RKO (cell line): ENCODE measurements around the gene OR52B6.
"Not testable (repeated sequence)": the region's sequence is repeated elsewhere in the genome, so short reads cannot be mapped to it uniquely, and the experiment has no call there.

Experiments used
- DNase-seq: peaks from one replicate; pipeline ENCODE4 v3.0.0-alpha.2; 2016; ENCODE audit warnings: low spot score

OR52B6 gene

DNA sequence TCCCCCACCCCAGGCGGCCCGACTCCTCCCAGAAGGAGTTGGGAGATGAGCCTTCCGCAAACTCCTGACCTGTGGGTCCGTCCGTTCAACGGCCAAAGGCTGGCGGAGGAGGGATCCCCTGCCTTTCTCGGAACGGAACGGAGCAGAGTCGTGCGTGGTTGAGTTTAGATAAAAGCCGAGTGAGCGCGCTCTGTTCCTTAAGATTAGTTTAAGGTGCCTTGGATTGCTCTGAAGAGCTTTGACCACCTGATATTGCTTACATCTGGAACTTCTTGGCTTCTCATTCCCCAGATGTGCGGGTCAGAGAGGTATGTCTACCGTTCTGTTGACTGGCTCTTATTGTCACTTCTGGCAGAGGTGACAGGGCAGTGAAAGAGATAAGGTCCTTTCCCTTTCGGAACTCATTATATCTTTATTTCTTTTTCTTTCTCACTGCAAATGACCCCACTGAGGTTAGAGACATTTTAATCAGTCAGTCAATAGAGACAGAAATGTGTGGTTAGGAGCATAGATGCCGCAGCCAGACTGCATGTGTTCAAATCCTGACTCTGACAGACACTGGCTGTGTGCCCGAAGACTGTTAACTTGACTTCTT lies 16.0 kb downstream of the OR52B6 start, which contains the start of gene TRIM6:
Gene TRIM6 (plus strand): TSS at position 31 of the 595 bp plus-strand sequence. CDS start 261 bp downstream, at position 292.
- DNase-seq: no peak

DNA sequence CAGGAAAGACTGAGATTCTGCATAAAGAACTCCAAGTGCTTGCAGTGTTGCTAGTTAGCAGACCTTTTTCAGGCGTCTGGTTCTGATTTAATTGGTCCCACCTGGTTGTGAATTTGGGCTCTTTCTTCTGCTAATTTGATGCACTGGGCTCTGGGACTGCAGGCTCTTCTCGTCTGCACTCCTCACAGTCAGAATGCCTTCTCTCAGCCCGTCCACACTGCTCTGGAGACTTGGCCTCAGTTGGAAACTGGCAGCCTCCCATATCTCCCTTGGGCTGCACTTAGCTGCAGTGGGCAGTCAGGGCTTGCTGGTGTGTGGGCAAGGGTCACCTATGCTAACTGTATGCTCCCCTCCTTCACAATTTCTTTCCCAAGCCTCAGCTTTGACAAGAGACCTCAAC lies 17.3 kb downstream of the OR52B6 start:
- DNase-seq: no peak

DNA sequence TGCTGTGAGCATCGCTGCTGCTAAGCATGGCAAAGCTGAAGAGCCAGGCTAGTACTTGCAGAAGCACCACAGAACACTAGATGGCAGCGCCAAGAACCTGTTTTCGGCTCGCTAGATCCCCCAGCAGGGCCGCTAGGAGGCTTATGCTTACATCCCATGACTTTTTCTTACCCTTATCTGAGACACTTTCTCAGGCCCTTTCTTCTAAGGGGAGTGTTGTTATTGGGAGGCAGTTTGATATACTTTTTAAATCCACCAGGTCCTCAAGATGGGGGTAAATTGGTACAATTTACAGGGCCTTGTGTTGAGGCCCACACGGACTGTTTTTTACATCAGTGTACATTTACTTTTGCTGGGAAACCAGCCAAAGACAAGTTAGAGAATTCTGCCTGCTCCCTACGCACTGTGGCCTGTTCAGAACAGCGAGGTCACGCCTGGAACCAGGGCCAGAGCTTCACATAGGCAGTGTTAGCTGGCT lies 19.7 kb downstream of the OR52B6 start:
- DNase-seq: peak; percentile 87

DNA sequence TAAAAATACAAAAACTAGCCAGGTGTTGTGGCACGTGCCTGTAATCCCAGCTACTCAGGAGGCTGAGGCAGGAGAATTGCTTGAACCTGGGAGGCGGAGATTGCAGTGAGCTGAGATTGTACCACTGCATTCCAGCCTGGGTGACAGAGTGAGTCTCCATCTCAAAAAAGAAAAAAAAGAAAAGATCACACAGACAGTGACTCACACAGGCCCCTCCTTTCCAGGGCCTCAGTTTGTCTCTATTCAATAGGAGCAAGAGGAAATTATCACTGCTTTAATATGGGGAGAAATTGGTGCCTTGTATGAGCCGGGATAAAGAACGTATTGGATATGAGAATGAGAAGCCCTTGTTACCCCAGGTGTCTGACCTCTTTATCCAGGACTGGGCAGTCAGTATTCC lies 22.1 kb downstream of the OR52B6 start:
- DNase-seq: not testable (repeated sequence)

DNA sequence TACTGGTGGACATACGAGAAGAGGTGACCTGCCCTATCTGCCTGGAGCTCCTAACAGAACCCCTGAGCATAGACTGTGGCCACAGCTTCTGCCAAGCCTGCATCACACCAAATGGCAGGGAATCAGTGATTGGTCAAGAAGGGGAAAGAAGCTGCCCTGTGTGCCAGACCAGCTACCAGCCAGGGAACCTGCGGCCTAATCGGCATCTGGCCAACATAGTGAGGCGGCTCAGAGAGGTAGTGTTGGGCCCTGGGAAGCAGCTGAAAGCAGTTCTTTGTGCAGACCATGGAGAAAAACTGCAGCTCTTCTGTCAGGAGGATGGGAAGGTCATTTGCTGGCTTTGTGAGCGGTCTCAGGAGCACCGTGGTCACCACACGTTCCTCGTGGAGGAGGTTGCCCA lies 22.6 kb downstream of the OR52B6 start:
- no peak for DNase-seq

DNA sequence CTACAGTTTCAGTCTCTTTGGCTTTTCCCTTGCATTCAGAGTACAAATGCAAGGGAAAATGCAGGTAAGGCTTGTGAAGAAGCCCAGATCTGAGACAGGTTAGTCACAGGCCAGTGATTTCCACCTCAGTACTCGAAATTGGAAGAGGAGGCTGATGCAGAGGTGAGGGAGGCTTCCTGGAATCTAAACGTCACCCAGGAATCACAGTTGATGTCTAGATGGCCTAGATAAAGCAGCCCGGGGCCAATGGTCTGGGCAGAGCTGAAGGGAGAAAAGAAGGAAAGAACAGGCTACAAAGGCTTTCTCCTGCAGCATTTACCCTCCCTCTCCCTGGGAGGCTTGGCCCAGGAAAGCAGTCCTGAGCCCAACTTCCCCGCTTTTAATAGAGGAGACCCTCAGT lies 24.2 kb downstream of the OR52B6 start:
- no peak for DNase-seq

DNA sequence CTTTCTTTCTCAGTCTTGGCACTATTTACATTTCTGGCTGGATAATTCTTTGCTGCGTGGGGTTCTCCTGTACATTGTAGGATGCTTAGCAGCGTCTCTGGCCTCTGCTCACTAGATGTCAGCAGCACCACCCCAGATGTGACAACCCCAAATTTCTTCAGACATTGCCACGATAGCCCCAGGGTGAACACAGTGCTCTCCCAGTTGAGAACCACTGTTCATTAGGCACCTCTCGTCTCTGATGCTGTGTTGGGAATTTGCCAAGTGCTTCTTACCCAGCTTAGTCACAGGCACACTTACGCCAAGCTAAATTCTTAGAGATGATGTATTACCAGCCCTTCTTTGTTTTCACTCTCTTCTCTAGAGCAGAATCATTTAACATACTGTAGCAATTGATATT lies 25.2 kb downstream of the OR52B6 start:
- peak; percentile 29 for DNase-seq

DNA sequence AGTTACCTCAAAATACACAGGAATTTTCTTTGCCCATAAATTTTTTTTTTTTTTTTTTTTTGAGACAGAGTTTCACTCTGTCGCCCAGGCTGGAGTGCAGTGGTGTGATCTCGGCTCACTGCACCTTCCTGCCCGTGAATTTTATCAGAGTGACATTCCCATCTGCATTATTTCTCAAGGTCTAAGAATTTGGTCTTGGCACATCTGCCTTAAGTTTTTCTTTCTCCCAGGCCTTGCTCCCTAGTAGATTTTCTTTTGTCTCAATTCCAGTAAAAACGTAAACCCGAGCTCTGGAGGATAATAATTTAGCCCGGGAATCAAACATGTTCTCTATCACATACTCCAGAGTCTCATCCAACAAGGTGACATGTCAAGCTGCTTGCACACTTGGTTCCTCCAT lies 28.1 kb downstream of the OR52B6 start:
- no peak for DNase-seq

DNA sequence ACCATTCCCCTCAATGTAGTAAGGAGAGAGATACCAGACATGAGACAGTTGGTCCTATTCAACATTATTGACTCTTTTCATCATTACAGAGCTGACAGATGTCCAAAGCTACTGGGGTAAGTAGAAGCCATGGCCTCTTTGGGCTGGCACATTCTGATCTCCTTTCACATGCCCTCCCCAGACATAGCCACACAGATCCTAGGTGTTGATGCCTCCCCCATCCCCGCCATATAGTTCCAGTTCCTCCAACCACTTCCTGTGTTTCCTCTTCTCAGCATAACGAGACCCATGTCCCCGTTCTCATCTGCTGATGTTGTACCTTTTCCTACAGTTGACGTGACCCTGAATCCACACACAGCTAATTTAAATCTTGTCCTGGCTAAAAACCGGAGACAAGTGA lies 29.8 kb downstream of the OR52B6 start:
- no peak for DNase-seq

DNA sequence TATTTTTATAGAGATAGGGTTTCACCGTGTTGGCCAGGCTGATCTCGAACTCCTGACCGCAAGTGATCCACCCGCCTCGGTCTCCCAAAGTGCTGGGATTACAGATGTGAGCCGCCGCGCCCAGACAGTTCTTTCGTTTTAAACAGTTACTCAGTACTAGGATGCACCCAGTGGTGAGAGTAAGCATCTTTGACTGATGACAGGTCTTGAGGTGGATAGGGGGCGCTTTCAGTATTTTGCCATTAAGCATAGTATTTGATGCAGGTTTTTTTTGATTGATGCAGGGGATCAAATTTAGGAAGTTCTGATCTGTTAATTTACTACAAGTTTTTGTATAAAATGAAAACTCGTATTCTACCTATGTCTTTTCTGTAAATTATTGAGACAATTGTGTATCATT lies 30.9 kb downstream of the OR52B6 start:
- no peak for DNase-seq

DNA sequence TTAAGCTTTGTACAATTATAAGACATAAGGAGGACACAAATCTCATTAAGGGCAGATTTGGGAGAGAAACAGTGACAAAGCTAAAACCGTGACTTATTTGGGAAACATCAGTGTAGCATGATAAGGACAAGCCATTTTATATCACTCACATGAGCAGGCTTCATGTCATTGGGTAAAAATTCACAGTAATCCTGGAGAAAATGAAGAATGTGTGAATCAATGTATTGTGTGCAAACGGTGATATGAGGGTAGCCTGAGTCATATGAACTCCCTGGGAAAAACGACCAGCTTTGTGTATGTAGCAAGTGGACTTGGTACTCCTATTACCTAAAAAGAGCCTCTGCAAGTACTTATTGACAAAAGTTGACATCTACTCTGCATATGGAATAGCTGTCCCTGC lies 38.1 kb downstream of the OR52B6 start:
- DNase-seq: peak; percentile 59

DNA sequence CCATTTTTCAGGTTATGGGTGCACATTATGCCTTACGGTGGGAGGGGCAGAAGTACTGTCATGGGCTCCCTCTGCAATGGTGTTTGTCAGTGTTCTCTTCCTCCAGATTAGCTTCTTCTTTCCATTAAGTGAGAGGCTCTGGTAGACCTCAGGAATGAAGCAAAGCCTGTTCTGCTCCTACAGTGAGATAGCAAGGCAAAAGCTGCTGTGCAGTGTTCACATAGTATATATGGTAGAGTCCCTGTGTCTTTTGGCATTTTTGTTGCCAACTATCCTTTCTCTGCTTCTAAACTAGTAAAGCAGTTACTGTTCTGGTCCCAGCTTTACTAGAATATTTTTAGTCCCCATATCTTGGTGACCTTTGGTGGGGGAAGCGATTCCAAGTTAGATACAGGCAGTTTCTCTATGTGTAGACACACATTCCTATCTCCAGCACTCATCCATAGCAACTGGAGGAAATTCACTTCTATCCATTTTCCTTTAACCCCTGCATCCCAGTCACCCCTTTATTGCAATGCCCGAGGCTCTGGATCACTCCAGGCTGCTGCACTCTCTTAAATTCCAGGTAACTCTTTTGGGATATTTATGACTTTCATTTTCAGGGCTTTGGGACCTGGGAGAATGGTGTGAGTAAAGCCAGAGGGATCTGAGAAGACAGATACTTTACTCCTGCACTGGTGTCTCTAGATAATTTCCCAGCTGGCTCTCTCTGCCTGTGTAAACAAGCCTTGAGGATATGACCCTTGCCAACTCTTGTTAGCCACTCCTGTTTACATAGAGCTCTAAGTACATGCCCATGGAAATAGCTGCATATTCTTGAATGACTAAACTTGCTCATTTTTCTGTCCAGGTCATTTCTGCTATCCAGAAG lies 40.2 kb downstream of the OR52B6 start:
- DNase-seq: no peak

DNA sequence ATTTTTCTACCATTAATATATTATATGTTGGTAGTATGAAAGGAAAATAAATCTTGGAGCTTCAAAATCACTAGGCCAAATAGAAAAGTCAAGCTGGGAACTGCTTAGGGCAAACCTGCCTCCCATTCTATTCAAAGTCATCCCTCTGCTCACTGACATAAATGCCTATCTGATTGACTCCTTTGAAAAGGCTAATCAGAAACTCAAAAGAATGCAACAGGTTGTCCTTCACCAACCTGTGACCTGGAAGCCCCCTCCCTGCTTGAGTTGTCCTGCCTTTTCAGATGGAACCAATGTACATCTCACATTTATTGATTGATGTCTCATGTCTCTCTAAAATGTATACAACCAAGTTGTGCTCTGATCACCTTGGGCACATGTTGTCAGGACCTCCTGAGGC lies 40.9 kb downstream of the OR52B6 start:
- DNase-seq: no peak

DNA sequence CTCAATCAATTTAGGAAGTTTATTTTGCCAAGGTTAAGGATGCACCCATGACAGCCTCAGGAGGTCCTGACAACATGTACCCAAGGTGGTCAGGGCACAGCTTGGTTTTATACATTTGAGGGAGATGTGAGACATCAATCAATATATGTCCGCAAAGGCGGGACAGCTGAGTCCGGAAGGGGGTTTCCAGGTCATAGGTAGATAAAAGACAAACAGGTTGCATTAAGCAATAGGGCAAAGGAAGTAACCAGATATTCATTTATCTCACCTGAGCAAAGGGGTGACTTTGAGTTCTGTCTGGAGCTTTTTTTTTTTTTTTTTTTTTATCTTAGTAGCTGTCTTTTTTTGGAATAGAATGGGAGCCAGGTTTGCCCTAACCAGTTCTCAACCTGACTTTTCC lies 42.1 kb downstream of the OR52B6 start:
- DNase-seq: no peak

DNA sequence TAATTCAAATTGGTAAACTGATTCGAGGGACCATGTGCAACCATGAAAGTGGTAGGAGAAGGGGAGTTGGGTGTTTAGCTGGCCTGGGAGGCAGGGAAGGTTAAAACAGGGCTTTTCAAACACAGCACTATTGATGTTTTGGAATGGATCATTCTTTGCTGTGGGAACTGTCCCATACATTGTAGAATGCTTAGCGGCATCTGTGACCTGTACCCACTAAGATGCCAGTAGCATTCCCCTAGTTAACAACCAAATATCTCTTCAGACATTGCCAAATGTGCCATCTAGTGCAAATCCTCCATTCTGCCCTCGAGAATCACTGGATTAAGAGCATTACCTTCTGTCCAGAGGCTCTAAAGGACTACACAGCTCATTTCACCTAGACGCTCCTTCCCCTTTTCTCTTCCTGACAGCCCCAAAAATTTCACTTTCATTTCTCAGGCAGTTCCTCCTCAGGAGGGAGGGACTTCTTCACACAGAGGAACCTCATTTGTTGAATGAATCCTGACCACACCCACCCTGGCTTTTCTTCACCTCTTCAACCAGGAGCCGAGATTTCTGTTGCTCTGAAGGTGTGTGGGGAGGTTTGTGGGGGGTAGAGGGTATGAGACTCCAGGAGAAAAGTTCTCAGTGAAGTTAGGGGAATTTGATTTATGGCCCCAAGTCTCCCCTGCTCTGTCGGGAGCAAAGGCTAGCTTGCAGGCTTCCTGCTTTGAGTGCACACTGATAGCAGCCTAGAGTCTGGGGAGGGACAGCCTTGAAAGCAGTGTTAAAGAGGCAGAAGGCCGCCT lies 44.0 kb downstream of the OR52B6 start, which contains the start of gene TRIM34:
Gene TRIM34 (plus strand): TSS at position 513 of the 791 bp plus-strand sequence. CDS start 7,331 bp downstream, outside the sequence.
- peak; percentile 42 for DNase-seq

DNA sequence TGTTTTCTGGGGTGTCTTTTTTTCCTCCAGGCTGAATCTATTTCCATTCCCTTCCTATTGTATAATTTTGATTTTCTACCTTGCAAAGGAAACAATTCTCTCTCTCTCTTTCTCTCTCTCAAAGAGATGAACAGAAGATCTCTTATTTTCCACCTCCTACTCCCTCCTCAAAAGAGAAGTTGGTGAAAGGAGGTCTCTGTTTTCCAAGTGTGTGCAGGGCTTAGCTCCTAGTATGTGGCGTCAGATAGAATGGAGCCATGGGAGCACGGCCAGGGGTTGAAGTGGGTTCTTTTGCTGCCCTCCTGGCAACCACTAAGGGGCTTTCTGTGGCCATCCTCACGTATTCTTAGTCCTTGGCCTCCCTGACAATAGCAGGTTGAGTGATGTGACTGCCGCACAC lies 44.6 kb downstream of the OR52B6 start:
- no peak for DNase-seq

DNA sequence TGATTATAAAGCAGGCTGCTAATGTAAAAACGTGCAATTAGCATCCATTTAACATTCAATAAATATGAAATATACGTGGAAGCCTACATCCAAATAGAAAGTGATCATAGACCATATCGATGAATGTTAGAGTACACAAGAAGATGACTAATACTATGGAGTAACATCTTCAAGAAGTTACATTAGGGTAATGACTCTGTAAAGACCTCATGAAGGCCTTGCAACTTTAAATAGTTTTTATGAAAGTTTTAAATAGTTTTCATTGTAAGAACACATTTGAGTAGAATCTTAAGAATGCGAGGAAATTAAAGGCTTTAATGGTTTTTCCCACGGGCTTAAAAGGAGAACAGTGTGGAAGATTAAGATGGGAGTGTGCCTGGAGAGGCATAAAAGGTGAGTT lies 45.5 kb downstream of the OR52B6 start:
- no peak for DNase-seq

DNA sequence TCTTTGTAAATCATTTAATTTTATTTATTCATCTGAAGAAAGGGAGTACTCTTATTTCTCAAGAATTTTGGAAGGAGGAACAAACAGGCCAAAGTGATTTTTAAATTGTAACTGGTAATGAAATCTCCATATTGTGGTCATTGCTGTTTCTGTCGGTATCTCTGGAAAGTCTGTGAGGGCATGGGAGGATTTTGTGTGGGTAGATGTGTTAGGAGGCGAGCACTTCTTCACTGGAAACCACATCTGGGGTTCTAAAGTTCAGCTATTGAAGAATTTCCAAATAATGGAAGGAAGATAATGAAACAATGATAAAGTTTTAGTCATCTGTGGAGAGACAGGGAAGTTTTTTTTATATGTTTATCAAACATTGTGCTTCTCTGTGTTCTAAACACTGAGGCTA lies 50.7 kb downstream of the OR52B6 start:
- no peak for DNase-seq
